Parathyroid adenoma (tissue), 2 donors: ENCODE data around the gene POLN.
"Not testable (repeated sequence)": the region's sequence is repeated elsewhere in the genome, so short reads cannot be mapped to it uniquely, and the experiment has no call there.

ENCODE experiments used
- H2AFZ ChIP-seq: fragments of 300-600 bp; sonication (generic); one replicate; pipeline ENCODE4 v1.7.0; 2017; ENCODE audit warnings: antibody characterized with exemption, mild to moderate bottlenecking
- H3K27ac ChIP-seq: fragments of 300-600 bp; sonication (generic); one replicate; pipeline ENCODE4 v1.7.0; 2017
- H3K27me3 ChIP-seq: fragments of 300-600 bp; sonication (generic); one replicate; pipeline ENCODE4 v1.7.0; 2017; ENCODE audit warnings: low read length; ENCODE audit not compliant: control insufficient read depth, insufficient read depth
- H3K36me3 ChIP-seq: fragments of 300-600 bp; sonication (generic); one replicate; pipeline ENCODE4 v1.7.0; 2017; ENCODE audit warnings: low read length; ENCODE audit not compliant: control insufficient read depth, insufficient read depth
- H3K4me1 ChIP-seq: fragments of 300-600 bp; sonication (generic); one replicate; pipeline ENCODE4 v1.7.0; 2017; ENCODE audit warnings: control low read depth
- H3K4me2 ChIP-seq: fragments of 300-600 bp; sonication (generic); one replicate; pipeline ENCODE4 v1.7.0; 2017; ENCODE audit warnings: low read length
- H3K4me3 ChIP-seq: fragments of 300-600 bp; sonication (generic); one replicate; pipeline ENCODE4 v1.7.0; 2017; ENCODE audit warnings: low read depth, low read length
- H3K79me2 ChIP-seq: fragments of 300-600 bp; sonication (generic); one replicate; pipeline ENCODE4 v1.7.0; 2017; ENCODE audit warnings: control low read depth
- H3K9ac ChIP-seq: fragments of 300-600 bp; sonication (generic); one replicate; pipeline ENCODE4 v1.7.0; 2017; ENCODE audit warnings: mild to moderate bottlenecking
- H3K9me3 ChIP-seq: fragments of 300-600 bp; sonication (generic); one replicate; pipeline ENCODE4 v1.7.0; 2017; ENCODE audit warnings: low read length; ENCODE audit not compliant: control insufficient read depth
- TF ChIP-seq, protein P1 (sequence below): fragments of 300-600 bp; sonication (generic); IDR thresholded peaks from one replicate; pipeline ENCODE4 v1.7.0; 2017; ENCODE audit warnings: antibody characterized with exemption, mild to moderate bottlenecking
- donor health status: primary hyperparathyroidism.

POLN gene

DNA sequence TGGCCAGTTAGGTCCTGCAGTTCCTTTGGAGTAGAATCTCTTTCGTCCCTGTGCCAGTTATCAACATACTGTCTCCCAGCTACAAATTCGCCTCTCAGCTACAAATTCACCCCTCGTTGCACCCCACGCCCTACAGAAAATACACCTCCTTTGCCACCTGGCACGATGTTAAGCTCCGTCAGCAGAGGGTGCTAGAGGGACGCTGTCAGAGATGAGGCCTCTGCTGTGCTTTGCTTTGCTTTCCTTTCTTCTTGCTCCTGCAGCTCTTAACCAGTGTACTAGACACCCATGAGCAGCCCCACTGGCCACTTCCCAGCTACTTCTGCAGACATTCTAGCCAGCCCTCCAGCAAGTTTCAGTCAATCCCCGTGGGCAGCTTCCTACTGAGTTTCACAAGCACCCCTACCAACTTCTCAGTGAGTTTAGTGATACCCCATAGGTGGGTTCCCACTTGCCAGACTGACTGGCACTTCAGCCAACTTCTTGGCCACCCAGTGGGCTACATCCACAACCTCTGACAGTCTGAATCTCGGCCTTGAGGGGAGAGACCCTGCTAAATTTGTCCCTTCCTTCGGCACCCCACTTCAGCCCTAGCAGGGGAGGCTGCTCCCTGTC lies 21.8 kb downstream of the POLN start:
- Histone ChIP-seq H3K79me2 (no peaks in the 10 kb centered on the region), H3K27me3 (no peaks in the 10 kb centered on the region), H3K4me1 (peaks cover 7% of the 10 kb centered on the region), H3K36me3 (no peaks in the 10 kb centered on the region), H3K4me2 (no peak overlapping the region), H3K27ac (no peak overlapping the region), H3K9me3 (no peaks in the 10 kb centered on the region), H3K4me3 (no peak overlapping the region), H2AFZ (no peak overlapping the region), H3K9ac (no peak overlapping the region)
- TF ChIP-seq, protein P1, sequence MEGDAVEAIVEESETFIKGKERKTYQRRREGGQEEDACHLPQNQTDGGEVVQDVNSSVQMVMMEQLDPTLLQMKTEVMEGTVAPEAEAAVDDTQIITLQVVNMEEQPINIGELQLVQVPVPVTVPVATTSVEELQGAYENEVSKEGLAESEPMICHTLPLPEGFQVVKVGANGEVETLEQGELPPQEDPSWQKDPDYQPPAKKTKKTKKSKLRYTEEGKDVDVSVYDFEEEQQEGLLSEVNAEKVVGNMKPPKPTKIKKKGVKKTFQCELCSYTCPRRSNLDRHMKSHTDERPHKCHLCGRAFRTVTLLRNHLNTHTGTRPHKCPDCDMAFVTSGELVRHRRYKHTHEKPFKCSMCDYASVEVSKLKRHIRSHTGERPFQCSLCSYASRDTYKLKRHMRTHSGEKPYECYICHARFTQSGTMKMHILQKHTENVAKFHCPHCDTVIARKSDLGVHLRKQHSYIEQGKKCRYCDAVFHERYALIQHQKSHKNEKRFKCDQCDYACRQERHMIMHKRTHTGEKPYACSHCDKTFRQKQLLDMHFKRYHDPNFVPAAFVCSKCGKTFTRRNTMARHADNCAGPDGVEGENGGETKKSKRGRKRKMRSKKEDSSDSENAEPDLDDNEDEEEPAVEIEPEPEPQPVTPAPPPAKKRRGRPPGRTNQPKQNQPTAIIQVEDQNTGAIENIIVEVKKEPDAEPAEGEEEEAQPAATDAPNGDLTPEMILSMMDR, result peak; percentile 73

DNA sequence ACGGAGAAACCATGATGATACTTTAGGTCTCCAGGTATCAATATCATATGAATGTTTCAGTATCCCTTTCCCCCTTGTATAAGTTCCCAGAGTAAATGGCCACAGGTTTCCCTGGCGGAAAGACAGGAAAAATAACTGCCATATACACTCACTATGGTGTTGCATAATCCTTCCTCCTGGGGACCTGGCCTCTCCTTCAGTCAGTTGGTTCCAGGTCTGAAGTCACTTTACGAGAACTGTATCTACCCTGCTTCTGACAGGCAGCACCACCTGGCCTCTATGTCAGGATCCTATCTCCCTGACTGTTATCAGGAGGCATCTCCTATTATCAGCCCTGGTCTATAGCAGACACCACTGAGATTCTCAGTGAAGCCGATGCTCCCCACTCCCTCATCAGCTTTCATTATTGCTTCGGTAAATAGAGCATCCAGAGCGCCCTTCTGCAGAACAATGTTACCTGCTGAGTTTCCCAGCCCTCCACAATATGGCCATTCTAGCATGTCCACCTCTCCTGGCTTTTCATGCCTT lies 22.6 kb downstream of the POLN start:
- Histone ChIP-seq H3K4me1 (peaks cover 7% of the 10 kb centered on the region), H3K9ac (no peak overlapping the region), H3K4me2 (no peak overlapping the region), H3K4me3 (no peak overlapping the region), H3K9me3 (no peaks in the 10 kb centered on the region), H3K79me2 (no peaks in the 10 kb centered on the region), H2AFZ (no peak overlapping the region), H3K36me3 (no peaks in the 10 kb centered on the region), H3K27ac (no peak overlapping the region), H3K27me3 (no peaks in the 10 kb centered on the region)
- TF ChIP-seq, protein P1, result no peak

DNA sequence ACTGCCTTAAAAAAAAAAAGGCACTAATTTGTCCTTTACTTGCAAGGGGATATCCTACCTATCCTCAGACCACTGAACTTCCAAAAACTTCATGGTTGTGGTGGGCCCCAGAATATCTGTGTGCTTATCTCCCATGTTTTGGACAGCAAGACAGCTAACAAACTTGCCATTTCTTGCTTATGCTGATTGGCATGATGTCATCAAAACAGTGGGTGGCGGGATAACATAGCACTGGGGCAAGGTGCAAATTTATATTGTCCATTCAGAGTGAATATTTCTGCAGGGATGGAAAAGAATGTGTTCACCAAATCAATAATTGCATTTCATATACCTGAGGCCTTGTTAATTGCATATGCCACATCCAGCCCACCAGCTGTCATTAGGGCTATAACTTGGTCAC lies 23.5 kb downstream of the POLN start:
- H3K4me2 ChIP-seq, result no peak overlapping the region
- TF ChIP-seq, protein P1, result no peak
- no peak overlapping the region for H2AFZ ChIP-seq
- H3K79me2 ChIP-seq, result no peaks in the 10 kb centered on the region
- no peak overlapping the region for H3K4me3 ChIP-seq
- no peaks in the 10 kb centered on the region for H3K27me3 ChIP-seq
- H3K36me3 ChIP-seq, result no peaks in the 10 kb centered on the region
- H3K4me1 ChIP-seq, result peaks cover 6% of the 10 kb centered on the region
- H3K9ac ChIP-seq, result no peak overlapping the region
- H3K27ac ChIP-seq, result no peak overlapping the region
- H3K9me3 ChIP-seq, result no peaks in the 10 kb centered on the region

DNA sequence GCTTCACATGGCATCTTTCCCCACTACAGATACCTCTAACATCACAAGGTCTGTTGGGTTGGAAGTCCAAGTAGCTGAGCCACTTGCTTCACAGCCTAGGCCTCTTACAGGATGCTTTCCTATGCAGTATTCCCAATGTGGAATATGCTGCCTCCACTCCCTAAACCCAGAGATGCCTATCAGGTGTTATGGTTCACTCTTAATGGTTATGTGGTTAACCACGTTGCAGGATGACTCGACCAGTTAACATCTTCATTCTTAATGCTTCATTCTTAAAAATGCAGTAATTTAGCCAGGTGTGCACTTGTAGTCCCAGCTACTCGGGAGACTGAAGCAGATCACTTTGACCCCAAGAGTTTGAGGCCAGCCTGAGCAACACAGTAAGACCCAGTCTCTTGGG lies 24.2 kb downstream of the POLN start:
- H3K36me3 ChIP-seq, result no peaks in the 10 kb centered on the region
- TF ChIP-seq, protein P1, result no peak
- no peaks in the 10 kb centered on the region for H3K27me3 ChIP-seq
- H3K4me2 ChIP-seq, result no peak overlapping the region
- no peaks in the 10 kb centered on the region for H3K9me3 ChIP-seq
- no peak overlapping the region for H3K27ac ChIP-seq
- H3K79me2 ChIP-seq, result no peaks in the 10 kb centered on the region
- no peak overlapping the region for H3K4me3 ChIP-seq
- H2AFZ ChIP-seq, result no peak overlapping the region
- H3K9ac ChIP-seq, result no peak overlapping the region
- H3K4me1 ChIP-seq, result no peaks in the 10 kb centered on the region

DNA sequence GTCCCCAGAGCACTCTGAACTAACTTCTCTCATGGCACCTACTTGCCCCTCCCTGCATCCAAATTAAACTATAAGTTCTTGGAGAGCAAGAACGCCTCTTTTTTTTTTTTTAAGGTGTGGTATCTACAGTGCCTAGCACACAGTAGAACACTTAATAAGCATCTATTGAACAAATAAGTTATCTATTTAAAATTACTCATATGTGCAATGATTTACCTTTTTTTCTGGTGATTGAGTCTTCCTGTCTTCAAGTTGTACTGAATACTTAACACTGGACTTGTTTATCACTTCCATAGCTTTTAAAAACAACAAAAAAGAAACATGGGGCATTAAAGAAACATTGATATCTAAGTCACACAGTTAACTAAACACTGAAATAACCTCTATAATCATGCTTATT lies 29.1 kb downstream of the POLN start:
- H2AFZ ChIP-seq, result no peak overlapping the region
- no peaks in the 10 kb centered on the region for H3K27me3 ChIP-seq
- no peaks in the 10 kb centered on the region for H3K4me1 ChIP-seq
- H3K9me3 ChIP-seq, result no peaks in the 10 kb centered on the region
- H3K9ac ChIP-seq, result no peak overlapping the region
- TF ChIP-seq, protein P1, result no peak
- no peaks in the 10 kb centered on the region for H3K79me2 ChIP-seq
- no peak overlapping the region for H3K4me3 ChIP-seq
- H3K27ac ChIP-seq, result no peak overlapping the region
- no peak overlapping the region for H3K4me2 ChIP-seq
- no peaks in the 10 kb centered on the region for H3K36me3 ChIP-seq

DNA sequence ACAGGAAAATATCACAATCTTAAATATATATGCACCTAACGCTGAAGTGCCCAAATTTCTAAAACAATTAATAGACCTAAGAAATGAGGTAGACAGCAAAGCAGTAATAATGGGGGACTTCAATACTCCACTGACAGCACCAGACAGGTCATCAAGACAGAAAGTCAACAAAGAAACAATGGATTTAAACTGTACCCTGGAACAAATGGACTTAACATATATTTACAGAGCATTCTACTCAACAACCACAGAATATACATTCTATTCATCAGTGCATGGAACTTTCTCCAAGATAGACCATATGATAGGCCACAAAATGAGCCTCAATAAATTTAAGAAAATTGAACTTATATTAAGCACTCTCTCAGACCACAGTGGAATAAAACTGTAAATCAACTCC lies 39.1 kb downstream of the POLN start:
- H3K4me1 ChIP-seq, H3K9me3 ChIP-seq, H3K4me3 ChIP-seq, H3K4me2 ChIP-seq, H3K27ac ChIP-seq, H3K27me3 ChIP-seq, H2AFZ ChIP-seq, H3K36me3 ChIP-seq, H3K9ac ChIP-seq, H3K79me2 ChIP-seq: not testable (repeated sequence)
